Pancreas (tissue), 10 donors: ENCODE data around the gene SMYD3. TPM values are rescaled to one million over a fixed set of nuclear protein-coding genes. Genes with fewer than 3 reads are reported as not detected.

Experiments used
- ATAC-seq, 4 donors: fragments of 200-7000 bp; cut with Tn5 transposase; one replicate each; pipeline versions ENCODE4 v1.8.0 to v1.9.1; 2020; ENCODE audit warnings: mild to moderate bottlenecking in 4 of 4, moderate library complexity in 4 of 4
- DNase-seq, 6 donors: peaks; one replicate each; pipeline ENCODE4 v3.0.0-alpha.2; 2020
- FAIRE-seq: peaks from 2 replicates; lab custom pipeline; 2012; peaks lifted over from hg19 to GRCh38; lab: Jason Lieb, UNC
- H3K27ac ChIP-seq, 4 donors: fragments of 200-600 bp; sonication (generic); 1 replicate in 3 of 4; 2 replicates in 1 of 4; pipeline versions ENCODE4 v1.5.0 to v1.8.0; 2020
- H3K27me3 ChIP-seq, 4 donors: fragments of 200-600 bp; one replicate each; pipeline ENCODE4 v1.8.0; 2021
- H3K36me3 ChIP-seq, 3 donors: fragments of 200-600 bp; sonication (generic) in 1 of 3; one replicate each; pipeline versions ENCODE4 v1.5.0 to v1.8.0; 2020 to 2021
- H3K4me1 ChIP-seq, 3 donors: fragments of 200-600 bp; one replicate each; pipeline ENCODE4 v1.8.0; 2021
- H3K4me3 ChIP-seq, 4 donors: fragments of 200-600 bp; sonication (generic) in 2 of 4; one replicate each; pipeline versions ENCODE4 v1.5.0 to v1.8.0; 2020 to 2021
- H3K9me3 ChIP-seq, 4 donors: fragments of 200-600 bp; one replicate each; pipeline ENCODE4 v1.8.0; 2021
- WGBS, 2 donors: extraction: QIAGEN DNeasy Blood & Tissue Kit; methylation state at CpG; one replicate each; pipeline ENCODE4 v1.1.7; 2013; 5-methylcytosine and 5-hydroxymethylcytosine counted together
- intact Hi-C, 3 donors: fragments of 100-400 bp; cut with DNase I; formaldehyde crosslinking; loops; one replicate each; pipeline versions ENCODE4 v1.11.1 to v1.14.2; 2022
- polyA plus RNA-seq, 2 donors: library from polyadenylated mRNA; stranded (reverse); fragments of 200-250 nt; gene quantifications; one replicate each; pipeline ENCODE4 v1.2.3, GENCODE V29; 2013
- total RNA-seq, 6 donors: library from RNA; stranded (reverse); fragmentation: NEBNext Ultra II Directional in 4 of 6; extraction: Animal tissue kit (Norgen Biotek cat#: 25700) in 4 of 6; gene quantifications; one replicate each; pipeline versions ENCODE4 v1.2.1 to v1.2.4, GENCODE V29; 2021 to 2023
- TF ChIP-seq, protein P1 (sequence below), 4 donors: fragments of 200-600 bp; sonication (generic) in 3 of 4; IDR thresholded peaks; one replicate each; pipeline versions ENCODE4 v1.5.0 to v1.8.0; 2021; ENCODE audit warnings: antibody characterized with exemption in 4 of 4
- donor health status: healthy with polysubstance abuse.
- donor health status: DM: no; HTN: no; CAD: no; lungs with moderate emphysema.
- donor health status: DM: no; HTN: no; CAD: no.
- donor health status: control.
- donor health status: control.
- donor health status: Bipolar disorder and iron deficiency.
- donor health status: DM: yes; HTN: yes; CAD: no.
- donor health status: DM: no; HTN: no; CAD: no.
- donor health status: DM: no; HTN: no; CAD: no.
- donor health status: DM: yes; HTN: yes; CAD: no.

SMYD3 gene
- total and polyA plus RNA-seq, 8 donors, result 4.6 to 10.5 (median 6.7) TPM

- Histone ChIP-seq H3K27ac (no peak overlapping the region), H3K4me3 (no peak overlapping the region), H3K4me1 (no peaks in the 10 kb centered on the region), H3K9me3 (no peaks in the 10 kb centered on the region), H3K36me3 (no peaks in the 10 kb centered on the region), H3K27me3 (no peaks in the 10 kb centered on the region)
- 84 to 89% methylated on average over 2 of the region's 2 CpGs for WGBS, 2 donors
- TF ChIP-seq, protein P1, sequence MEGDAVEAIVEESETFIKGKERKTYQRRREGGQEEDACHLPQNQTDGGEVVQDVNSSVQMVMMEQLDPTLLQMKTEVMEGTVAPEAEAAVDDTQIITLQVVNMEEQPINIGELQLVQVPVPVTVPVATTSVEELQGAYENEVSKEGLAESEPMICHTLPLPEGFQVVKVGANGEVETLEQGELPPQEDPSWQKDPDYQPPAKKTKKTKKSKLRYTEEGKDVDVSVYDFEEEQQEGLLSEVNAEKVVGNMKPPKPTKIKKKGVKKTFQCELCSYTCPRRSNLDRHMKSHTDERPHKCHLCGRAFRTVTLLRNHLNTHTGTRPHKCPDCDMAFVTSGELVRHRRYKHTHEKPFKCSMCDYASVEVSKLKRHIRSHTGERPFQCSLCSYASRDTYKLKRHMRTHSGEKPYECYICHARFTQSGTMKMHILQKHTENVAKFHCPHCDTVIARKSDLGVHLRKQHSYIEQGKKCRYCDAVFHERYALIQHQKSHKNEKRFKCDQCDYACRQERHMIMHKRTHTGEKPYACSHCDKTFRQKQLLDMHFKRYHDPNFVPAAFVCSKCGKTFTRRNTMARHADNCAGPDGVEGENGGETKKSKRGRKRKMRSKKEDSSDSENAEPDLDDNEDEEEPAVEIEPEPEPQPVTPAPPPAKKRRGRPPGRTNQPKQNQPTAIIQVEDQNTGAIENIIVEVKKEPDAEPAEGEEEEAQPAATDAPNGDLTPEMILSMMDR (IDR thresholded peaks at IDR 0.05), result no peak
- ATAC-seq (no peak), DNase-seq (no peak), FAIRE-seq (no peak)
- intact Hi-C loops, result no loop called here
Observed at GRCh38 chr1:245770156-245770555, 736.9 kb downstream of the SMYD3 start.

GRCh38 chr1:245768596-245768995 lies 738.5 kb downstream of the SMYD3 start:
- ATAC-seq (no peak), FAIRE-seq (no peak), DNase-seq (no peak)
- intact Hi-C loops, result no loop called here
- Histone ChIP-seq H3K27ac (no peak overlapping the region), H3K27me3 (no peaks in the 10 kb centered on the region), H3K4me1 (no peaks in the 10 kb centered on the region), H3K9me3 (no peaks in the 10 kb centered on the region), H3K4me3 (no peak overlapping the region), H3K36me3 (no peaks in the 10 kb centered on the region)
- TF ChIP-seq, protein P1 (IDR thresholded peaks at IDR 0.05), result no peak
- 87% methylated on average over 4 of the region's 4 CpGs for WGBS, 2 donors

GRCh38 chr1:245765230-245766000 lies 741.7 kb downstream of the SMYD3 start:
- H3K36me3 ChIP-seq, result no peaks in the 10 kb centered on the region
- no peaks in the 10 kb centered on the region for H3K27me3 ChIP-seq
- no peaks in the 10 kb centered on the region for H3K4me1 ChIP-seq
- H3K4me3 ChIP-seq, result no peak overlapping the region
- H3K9me3 ChIP-seq, result no peaks in the 10 kb centered on the region
- TF ChIP-seq, protein P1 (IDR thresholded peaks at IDR 0.05), result no peak
- FAIRE-seq (no peak), ATAC-seq (no peak), DNase-seq (no peak)
- intact Hi-C loops, result no loop called here
- WGBS, 2 donors, result 93 to 95% methylated on average over 10 of the region's 10 CpGs
- H3K27ac ChIP-seq, result no peak overlapping the region

GRCh38 chr1:245763873-245764331 lies 743.2 kb downstream of the SMYD3 start:
- intact Hi-C loops, result no loop called here
- 64 to 73% methylated on average over 5 of the region's 5 CpGs for WGBS, 2 donors
- no peak overlapping the region for H3K4me3 ChIP-seq
- no peaks in the 10 kb centered on the region for H3K27me3 ChIP-seq
- no peaks in the 10 kb centered on the region for H3K4me1 ChIP-seq
- no peaks in the 10 kb centered on the region for H3K36me3 ChIP-seq
- FAIRE-seq (no peak), ATAC-seq (peak in 1 of 4 donors; percentile 50), DNase-seq (no peak)
- TF ChIP-seq, protein P1 (IDR thresholded peaks at IDR 0.05), result no peak
- no peak overlapping the region for H3K27ac ChIP-seq
- no peaks in the 10 kb centered on the region for H3K9me3 ChIP-seq

DNA sequence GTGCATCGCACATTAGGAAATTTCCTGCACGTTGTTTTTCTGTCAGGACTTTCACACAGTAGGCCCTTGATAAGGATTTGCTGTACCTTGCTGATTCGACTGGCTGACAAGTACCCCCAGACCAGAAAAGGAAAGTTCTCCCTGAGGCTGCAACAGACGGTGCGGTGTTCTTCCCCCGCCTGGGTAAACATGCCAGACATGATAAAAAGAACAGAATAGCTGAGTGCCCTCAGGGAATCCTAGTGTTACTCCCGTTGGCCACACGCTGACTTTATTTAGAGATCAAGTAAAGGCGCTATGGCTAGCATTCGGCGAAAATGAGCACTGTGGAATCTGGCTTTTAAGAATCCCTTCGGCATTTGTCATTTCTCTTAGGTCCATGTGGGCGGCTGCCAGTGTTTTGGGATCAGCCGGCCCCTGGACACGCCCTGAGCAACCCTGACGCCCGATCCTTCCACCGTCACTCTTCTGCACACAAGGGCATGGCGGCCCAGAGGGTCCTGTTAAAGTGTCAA lies 744.6 kb downstream of the SMYD3 start:
- Histone ChIP-seq H3K27me3 (no peaks in the 10 kb centered on the region), H3K4me1 (no peaks in the 10 kb centered on the region), H3K27ac (no peak overlapping the region), H3K4me3 (no peak overlapping the region), H3K9me3 (no peaks in the 10 kb centered on the region), H3K36me3 (no peaks in the 10 kb centered on the region)
- WGBS, 2 donors, result 91% methylated on average over 19 of the region's 19 CpGs
- DNase-seq (no peak), ATAC-seq (no peak), FAIRE-seq (no peak)
- intact Hi-C loops, result no loop called here
- TF ChIP-seq, protein P1 (IDR thresholded peaks at IDR 0.05), result no peak
